ENCODE data around the gene TRMT11.
"Not testable (repeated sequence)": the region's sequence is repeated elsewhere in the genome, so short reads cannot be mapped to it uniquely, and the experiment has no call there.

Gene TRMT11

GRCh38 chr6:125986301-125987025 is at the start of gene TRMT11:
Gene TRMT11 (plus strand): TSS chr6:125986540. CDS start chr6:125986551, 11 bp downstream.
- peak; percentile 92 for DNase-seq

DNA sequence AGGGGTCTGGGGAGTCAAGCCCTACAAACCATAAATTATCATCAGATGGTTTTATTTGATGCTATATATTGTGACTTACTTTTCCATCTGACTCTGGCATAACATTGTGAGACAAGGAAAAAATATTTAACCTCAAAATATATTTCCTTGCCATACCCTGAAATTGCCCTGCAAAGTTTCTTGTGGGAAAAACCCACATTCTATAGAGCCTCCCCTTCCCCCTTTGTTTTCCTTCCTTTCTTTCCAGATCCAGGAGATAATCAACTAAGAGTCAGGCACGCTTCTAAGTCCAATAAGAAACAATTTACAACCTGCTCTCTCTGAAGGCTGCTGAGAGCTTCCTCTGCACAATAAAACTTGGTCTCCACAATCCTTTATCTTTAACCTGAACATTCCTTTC is 47.3 kb upstream of the TRMT11 start:
- no peak for DNase-seq

GRCh38 chr6:125939791-125940190 is 46.5 kb upstream of the TRMT11 start:
- DNase-seq, result no peak

GRCh38 chr6:125940247-125941041 is 45.9 kb upstream of the TRMT11 start:
- DNase-seq, result no peak

DNA sequence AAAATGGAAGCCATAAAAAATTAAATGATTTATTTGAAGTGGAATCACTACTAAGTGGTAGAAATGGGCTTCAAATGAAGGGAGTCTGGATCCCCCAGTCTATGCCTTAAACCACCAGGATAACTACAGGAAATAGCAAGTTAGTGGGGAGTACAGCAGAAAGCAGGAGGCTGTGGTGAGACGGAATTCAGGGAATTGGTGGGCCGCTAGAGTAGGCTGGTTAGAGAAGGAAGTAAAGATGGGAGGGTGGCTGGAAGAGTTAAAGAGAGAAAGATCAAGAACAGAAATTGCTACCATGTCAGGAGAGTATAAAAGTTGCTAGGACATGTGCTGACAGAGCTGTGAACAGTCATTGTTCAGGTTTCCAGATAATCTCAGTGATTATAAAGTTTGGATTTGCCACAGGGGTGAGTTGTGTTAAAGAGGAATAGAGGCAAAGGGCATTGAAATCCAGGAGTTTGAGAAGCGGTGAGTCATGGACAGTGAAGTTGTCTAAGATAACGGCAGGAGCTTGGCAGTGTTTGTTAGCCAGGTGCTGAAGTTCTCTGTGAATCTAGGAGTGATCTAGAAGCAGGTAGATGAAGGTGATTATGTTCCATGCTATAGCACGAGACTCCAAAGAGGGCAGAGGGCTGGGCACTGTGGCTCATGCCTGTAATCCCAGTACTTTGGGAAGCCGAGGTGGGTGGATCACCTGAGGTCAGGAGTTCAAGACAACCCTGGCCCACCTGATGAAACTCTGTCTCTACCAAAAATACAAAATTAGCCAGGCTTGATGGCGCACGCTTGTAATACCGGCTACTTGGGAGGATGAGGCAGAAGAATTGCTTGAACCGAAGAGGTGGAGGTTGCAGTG is 43.4 kb upstream of the TRMT11 start:
- DNase-seq, result no peak

- DNase-seq, result no peak
These were observed 42.6 kb upstream of the TRMT11 start for GRCh38 chr6:125943528-125944433.

DNA sequence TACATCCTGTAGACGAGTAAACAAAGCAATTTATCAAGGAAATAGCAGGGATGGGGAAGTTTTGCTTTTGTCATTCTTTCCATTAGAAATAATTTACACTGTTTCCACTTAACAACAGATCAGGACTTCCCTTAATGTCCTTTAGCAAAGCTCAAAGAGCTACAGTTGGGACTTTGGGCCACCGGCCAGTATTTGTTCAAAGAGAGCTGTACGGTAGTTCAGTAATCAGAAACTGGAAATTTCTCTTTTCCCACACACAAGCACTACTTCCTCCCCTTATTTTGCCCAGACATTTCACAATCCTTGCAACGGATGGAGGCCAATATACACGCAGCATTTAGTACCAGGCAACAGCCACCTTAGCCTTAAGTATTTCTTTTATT is 41.9 kb upstream of the TRMT11 start:
- no peak for DNase-seq

GRCh38 chr6:125944896-125945295 is 41.4 kb upstream of the TRMT11 start:
- DNase-seq, result no peak

DNA sequence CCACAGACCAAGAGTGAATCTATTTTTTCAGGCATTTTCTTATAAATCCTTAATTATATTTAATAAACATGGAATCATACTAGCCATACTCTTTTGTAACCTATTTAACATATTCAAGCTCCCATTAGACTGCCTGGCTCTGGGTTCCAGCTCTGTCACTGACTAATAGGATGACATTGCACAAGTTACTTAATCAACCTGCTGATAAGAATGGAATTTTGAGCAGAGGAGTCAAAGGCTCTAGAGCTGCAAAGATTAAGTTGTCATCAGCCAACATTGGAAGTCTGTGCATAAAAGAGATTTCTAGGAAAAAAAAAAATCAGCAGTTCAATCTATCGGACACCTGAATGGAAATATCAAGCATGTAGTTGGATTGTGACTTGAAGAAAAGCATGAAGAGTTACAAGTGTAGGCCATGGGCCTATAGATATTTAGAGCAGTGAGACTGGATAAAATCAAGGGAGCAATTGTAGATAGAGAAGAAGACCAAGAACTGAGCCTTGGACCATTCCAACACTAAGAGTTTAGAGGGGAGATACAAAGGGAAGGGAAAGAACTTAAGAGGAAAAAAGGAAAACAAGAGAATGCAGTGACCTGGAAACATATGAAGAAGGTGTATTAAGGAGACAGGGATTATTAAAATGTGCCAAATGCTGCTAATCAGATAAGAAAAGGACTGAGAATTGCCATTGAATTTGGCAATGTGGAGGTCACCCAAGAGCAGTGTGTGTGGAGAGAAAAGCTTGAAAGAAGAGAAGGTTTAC is 40.8 kb upstream of the TRMT11 start:
- no peak for DNase-seq

- DNase-seq, result no peak
These were observed 38.7 kb upstream of the TRMT11 start for GRCh38 chr6:125947615-125948014.

DNA sequence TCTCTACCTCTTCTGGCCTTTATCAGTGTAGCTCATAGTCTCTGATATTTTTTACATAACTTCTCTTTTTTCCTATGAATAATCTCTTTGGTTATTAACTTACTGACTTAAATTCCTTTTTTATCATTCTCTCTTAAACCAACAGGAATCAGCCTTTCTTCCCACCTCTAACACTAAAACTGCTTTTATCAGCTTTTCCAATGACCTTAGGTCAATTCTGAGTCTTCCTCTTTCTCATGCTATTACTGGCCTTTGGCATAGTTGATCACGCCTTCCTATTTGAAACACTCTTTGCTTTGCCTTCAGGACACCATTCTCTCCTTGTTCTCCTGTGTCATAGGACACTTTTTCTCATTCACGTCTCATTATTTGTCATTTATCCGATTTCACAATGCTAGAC is 37.9 kb upstream of the TRMT11 start:
- no peak for DNase-seq

- DNase-seq, result no peak
These were observed 37.3 kb upstream of the TRMT11 start for GRCh38 chr6:125949069-125949468.

GRCh38 chr6:125950293-125950692 is 36.0 kb upstream of the TRMT11 start:
- DNase-seq, result no peak

GRCh38 chr6:125950716-125951115 is 35.6 kb upstream of the TRMT11 start:
- DNase-seq, result not testable (repeated sequence)

GRCh38 chr6:125951323-125951722 is 35.0 kb upstream of the TRMT11 start:
- DNase-seq, result no peak

- DNase-seq, result no peak
These were observed 33.4 kb upstream of the TRMT11 start for GRCh38 chr6:125952764-125953501.

- DNase-seq, result peak; percentile 46
These were observed 32.9 kb upstream of the TRMT11 start for GRCh38 chr6:125953502-125953875.

DNA sequence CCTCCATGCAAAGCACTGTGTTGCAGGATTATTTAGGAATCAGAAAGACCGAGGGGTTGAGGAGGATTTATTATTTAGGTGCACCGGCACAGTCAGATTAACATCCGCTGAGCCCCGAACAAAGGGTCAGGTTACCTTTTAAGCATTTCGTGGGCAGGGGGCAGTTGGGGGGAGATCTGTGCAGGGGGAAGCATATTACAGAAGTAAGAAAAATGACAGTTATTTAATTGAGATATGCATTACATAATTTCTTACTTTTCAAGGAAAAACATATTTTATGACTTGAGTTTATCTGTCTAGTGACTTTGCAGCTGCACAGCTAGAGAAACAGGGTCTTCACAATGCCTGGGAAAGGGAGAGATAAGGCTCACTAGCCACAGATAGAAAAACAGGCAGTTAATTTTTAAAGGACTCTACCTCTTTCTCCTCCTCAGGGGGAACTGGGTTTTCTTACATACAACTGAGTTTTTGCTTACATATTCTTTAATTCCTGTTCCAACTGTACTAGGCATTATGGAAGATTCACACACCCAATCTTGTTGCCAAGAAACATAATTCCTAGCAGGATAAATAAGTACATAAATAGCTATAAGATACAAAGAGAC is 31.5 kb upstream of the TRMT11 start:
- no peak for DNase-seq

DNA sequence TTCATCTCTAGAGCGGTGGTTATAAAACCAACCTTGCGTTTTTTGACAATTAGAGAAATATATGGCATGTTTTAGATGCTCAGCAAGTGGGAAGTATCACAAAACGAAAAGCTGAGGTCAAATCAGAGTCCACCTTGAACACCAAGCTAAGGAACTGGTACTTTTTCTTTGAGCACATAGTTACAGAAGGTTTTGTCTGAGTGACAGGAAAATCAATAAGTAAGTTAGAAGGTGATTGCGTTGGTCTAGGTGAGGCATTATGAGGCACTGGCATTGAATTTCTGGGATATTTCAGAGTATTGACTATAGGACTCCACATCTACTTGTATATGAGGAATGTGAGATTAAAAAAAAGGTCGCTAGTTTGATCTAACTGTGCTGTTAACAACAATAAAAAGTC is 30.4 kb upstream of the TRMT11 start:
- DNase-seq, result no peak
